Measurements from ENCODE around the gene PPWD1.
"Not testable (repeated sequence)": the region's sequence is repeated elsewhere in the genome, so short reads cannot be mapped to it uniquely, and the experiment has no call there.

The PPWD1 gene

DNA sequence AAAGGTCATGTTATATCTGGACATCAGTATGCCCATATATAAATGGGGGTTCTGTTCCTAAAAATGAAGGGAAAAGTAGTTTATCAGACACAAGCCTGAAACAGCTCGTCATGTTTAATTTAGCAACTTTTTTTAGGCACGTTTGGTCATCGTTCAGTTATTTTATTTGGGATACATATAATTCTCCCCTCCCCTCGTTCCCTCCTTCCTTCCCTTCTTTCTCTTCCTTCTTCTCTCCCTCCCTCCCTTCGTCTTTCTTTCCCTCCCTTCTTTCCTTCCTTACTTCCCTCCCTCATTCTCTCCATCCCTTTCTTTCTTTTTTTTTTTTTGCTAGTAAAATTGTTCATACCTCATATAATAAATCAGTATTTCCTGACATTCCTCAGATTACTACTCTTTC is 3.4 kb downstream of the PPWD1 start:
- no peak for DNase-seq (ENCODE audit: low read depth)
- no peak overlapping the region for H3K4me3 ChIP-seq (ENCODE audit: control insufficient read depth, low read depth, low read length)
- TF ChIP-seq, protein P1, sequence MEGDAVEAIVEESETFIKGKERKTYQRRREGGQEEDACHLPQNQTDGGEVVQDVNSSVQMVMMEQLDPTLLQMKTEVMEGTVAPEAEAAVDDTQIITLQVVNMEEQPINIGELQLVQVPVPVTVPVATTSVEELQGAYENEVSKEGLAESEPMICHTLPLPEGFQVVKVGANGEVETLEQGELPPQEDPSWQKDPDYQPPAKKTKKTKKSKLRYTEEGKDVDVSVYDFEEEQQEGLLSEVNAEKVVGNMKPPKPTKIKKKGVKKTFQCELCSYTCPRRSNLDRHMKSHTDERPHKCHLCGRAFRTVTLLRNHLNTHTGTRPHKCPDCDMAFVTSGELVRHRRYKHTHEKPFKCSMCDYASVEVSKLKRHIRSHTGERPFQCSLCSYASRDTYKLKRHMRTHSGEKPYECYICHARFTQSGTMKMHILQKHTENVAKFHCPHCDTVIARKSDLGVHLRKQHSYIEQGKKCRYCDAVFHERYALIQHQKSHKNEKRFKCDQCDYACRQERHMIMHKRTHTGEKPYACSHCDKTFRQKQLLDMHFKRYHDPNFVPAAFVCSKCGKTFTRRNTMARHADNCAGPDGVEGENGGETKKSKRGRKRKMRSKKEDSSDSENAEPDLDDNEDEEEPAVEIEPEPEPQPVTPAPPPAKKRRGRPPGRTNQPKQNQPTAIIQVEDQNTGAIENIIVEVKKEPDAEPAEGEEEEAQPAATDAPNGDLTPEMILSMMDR (IDR thresholded peaks at IDR 0.05; ENCODE audit: control insufficient read depth, insufficient read depth, low read depth, low read length, missing control alignments) = no peak

DNA sequence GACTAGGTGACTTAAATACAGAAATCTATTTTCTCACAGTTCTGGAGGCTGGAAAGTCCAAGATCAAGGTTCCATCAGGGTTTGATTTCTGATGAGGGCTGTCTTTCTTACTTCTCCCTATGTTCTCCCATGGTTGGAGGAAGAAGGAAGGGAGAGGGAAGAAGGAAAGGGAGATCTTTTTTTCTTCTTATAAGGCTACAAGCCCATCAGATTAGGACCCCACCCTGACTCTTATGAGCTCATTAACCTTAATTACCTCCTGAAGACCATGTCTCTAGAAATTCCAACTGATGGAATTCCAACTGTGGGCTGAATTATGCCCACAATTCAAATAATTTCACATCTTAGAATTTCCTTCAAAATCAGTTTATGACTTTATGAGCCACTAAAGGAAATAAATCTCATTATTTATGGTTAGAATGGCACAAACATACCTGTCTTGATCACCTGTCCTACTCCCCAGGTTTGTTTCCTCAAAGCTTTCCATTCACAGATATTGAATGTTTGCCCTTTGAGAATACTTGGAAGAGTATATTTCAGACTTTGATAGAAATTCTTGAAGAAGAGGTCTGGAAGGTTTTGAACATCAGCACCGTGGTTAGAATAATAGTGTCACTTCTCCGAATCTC is 7.6 kb downstream of the PPWD1 start:
- H3K4me3 ChIP-seq (ENCODE audit: control insufficient read depth, low read depth, low read length) = no peak overlapping the region

DNA sequence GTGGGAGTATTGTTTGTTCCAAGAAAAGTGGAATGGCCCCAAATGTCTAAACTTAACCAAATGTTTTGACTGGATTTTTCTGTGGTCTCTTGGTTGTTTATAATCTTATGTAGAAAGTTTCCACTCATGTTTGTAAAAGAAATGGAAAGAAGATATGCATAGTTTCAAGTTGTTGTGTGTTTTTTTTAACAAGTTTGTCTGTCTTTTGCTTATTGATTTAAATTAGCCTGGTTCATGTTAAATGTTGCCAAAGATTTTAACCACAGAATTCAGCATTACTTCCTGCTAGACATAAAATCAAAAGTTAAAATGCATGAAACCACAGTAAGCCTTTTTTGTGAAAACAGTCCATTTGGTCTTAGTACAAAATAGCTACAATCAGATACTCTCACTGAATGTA is 14.0 kb downstream of the PPWD1 start:
- DNase-seq (ENCODE audit: low read depth) = no peak
- H3K4me3 ChIP-seq (ENCODE audit: control insufficient read depth, low read depth, low read length) = no peak overlapping the region
- TF ChIP-seq, protein P1 (IDR thresholded peaks at IDR 0.05; ENCODE audit: control insufficient read depth, insufficient read depth, low read depth, low read length, missing control alignments) = no peak

More for the DNA sequence above, 7.6 kb downstream of the PPWD1 start:
- TF ChIP-seq, protein P1 (IDR thresholded peaks at IDR 0.05; ENCODE audit: control insufficient read depth, insufficient read depth, low read depth, low read length, missing control alignments) = no peak
- DNase-seq (ENCODE audit: low read depth) = no peak

DNA sequence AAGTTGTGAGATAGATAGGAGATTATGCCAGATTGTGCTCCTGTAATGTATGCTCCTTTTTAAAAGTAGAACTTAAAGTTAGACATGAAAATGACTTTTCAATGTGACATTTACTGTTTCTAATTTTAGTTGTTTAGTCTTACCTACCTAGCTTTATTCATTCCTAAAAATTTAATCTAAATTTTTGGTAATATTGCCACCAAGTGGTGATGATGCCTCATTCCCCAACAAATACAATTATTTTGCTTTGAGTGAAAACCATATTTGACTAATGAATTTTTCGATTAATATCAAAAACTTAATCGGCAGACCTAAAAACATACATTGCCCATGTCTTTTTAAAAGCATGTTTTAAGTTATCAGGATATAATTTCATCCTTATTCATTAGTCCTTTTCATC is 25.6 kb downstream of the PPWD1 start:
- no peak for DNase-seq (ENCODE audit: low read depth)
- TF ChIP-seq, protein P1 (IDR thresholded peaks at IDR 0.05; ENCODE audit: control insufficient read depth, insufficient read depth, low read depth, low read length, missing control alignments) = no peak
- H3K4me3 ChIP-seq (ENCODE audit: control insufficient read depth, low read depth, low read length) = no peak overlapping the region

DNA sequence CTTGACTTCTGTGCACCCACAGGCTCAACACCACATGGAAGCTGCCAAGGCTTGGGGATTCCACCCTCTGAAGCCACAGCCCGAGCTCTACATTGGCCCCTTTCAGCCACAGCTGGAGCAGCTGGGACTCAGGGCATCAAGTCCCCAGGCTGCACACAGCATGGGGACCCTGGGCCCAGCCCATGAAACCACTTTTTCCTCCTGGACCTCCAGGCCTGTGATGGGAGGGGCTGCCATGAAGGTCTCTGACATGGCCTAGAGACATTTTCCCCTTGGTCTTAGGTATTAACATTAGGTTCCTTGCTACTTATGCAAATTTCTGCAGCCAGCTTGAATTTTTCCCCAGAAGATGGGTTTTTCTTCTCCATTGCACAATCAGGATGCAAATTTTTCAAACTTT is 38.7 kb downstream of the PPWD1 start:
- H3K4me3 ChIP-seq (ENCODE audit: control insufficient read depth, low read depth, low read length); DNase-seq (ENCODE audit: low read depth): not testable (repeated sequence)

DNA sequence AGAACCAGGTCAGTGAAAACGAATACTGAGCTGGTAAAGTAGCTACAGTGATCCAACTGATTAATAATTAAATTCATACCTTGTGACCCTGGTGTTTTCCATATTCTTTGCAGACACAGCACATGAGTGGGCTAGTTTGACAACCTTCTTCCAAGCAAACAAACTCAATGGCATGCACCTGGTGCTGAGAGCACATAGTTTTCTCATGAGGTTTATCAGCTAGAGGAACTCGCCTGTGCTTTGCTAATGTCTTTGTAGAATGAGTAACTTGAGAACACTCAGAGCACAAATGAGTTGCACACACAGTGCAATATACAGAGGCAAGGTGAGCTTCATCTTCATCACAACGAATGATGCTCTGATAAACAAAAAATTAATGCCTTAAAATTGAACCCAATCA is 48.4 kb downstream of the PPWD1 start:
- TF ChIP-seq, protein P1 (IDR thresholded peaks at IDR 0.05; ENCODE audit: control insufficient read depth, insufficient read depth, low read depth, low read length, missing control alignments) = no peak
- no peak overlapping the region for H3K4me3 ChIP-seq (ENCODE audit: control insufficient read depth, low read depth, low read length)
- DNase-seq (ENCODE audit: low read depth) = no peak

DNA sequence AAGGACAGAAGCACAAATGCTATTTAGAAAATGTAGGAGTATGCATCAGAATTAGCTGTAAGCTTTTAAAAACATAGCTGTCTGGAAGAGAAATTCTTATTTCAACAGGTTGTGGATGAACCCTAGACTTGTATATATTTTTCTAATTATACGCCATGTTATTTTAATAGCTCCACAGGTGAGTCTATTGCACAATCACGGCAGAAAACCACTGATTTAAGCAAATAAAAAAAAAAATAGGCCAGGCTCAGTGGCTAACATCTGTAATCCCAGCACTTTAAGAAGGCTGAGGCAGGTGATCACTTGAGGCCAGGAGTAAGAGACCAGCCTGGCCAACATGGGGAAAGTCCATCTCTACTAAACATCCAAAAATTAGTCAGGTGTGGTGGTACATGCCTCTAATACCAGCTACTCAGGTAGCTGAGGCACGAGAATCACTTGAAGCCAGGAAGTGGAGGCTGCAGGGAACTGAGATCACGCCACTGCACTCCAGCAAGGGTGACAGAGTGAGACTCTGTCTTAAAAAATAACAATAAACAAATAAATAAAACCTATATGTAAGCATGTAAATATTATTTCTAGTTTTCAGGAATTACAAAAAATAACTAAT is 49.3 kb downstream of the PPWD1 start:
- DNase-seq (ENCODE audit: low read depth) = no peak
- no peak overlapping the region for H3K4me3 ChIP-seq (ENCODE audit: control insufficient read depth, low read depth, low read length)
- TF ChIP-seq, protein P1 (IDR thresholded peaks at IDR 0.05; ENCODE audit: control insufficient read depth, insufficient read depth, low read depth, low read length, missing control alignments) = no peak
